Astrocyte (in vitro differentiated cells and primary cell): Measurements from ENCODE around the gene PRKCA. TPM values are rescaled to one million over a fixed set of nuclear protein-coding genes. Genes with fewer than 3 reads are reported as not detected.

Source experiments
- DNase-seq: peaks from one replicate; pipeline ENCODE4 v3.0.0-alpha.2; 2010; ENCODE audit warnings: low read depth
- FAIRE-seq: peaks from 2 replicates; lab custom pipeline; 2011; peaks lifted over from hg19 to GRCh38; lab: Jason Lieb, UNC
- H2AFZ ChIP-seq: 2 replicates; pipeline ENCODE4 v1.6.0; 2012; ENCODE audit warnings: low read depth, low read length, inconsistent platforms
- H3K27ac ChIP-seq: 2 replicates; pipeline ENCODE4 v1.5.1; 2011; ENCODE audit warnings: low read depth, low read length, inconsistent platforms
- H3K27me3 ChIP-seq: 2 replicates; pipeline ENCODE4 v1.6.0; 2011; ENCODE audit warnings: low read length, inconsistent platforms; ENCODE audit not compliant: insufficient read depth
- H3K36me3 ChIP-seq: 2 replicates; pipeline ENCODE4 v1.5.1; 2011; ENCODE audit warnings: low read length, inconsistent platforms; ENCODE audit not compliant: insufficient read depth
- H3K4me1 ChIP-seq: 2 replicates; pipeline ENCODE4 v1.5.1; 2011; ENCODE audit warnings: low read length, inconsistent platforms; ENCODE audit not compliant: insufficient read depth
- H3K4me2 ChIP-seq: 2 replicates; pipeline ENCODE4 v1.6.0; 2012; ENCODE audit warnings: low read length, inconsistent platforms
- H3K4me3 ChIP-seq: 2 replicates; pipeline ENCODE4 v1.5.1; 2011; ENCODE audit warnings: low read depth, mild to moderate bottlenecking, low read length, inconsistent platforms; ENCODE audit not compliant: insufficient read depth
- H3K79me2 ChIP-seq: 2 replicates; pipeline ENCODE4 v1.6.0; 2012; ENCODE audit warnings: mild to moderate bottlenecking, low read length, inconsistent platforms; ENCODE audit not compliant: insufficient read depth
- H3K9ac ChIP-seq: 2 replicates; pipeline ENCODE4 v1.6.0; 2012; ENCODE audit warnings: mild to moderate bottlenecking, low read length, inconsistent platforms
- H3K9me3 ChIP-seq: 2 replicates; pipeline ENCODE4 v1.5.1; 2012; ENCODE audit warnings: low read depth, mild to moderate bottlenecking, low read length, inconsistent platforms; ENCODE audit not compliant: insufficient read depth
- H4K20me1 ChIP-seq: 2 replicates; pipeline ENCODE4 v1.6.0; 2012; ENCODE audit warnings: low read length, inconsistent platforms; ENCODE audit not compliant: insufficient read depth
- H3K27ac Mint-ChIP-seq: one replicate; pipeline ENCODE4 v1.8.0; 2021; ENCODE audit warnings: mild to moderate bottlenecking, mixed read lengths; ENCODE audit not compliant: unreplicated experiment
- H3K27me3 Mint-ChIP-seq: one replicate; pipeline ENCODE4 v1.8.0; 2021; ENCODE audit warnings: low read depth, mixed read lengths; ENCODE audit not compliant: unreplicated experiment
- H3K36me3 Mint-ChIP-seq: one replicate; pipeline ENCODE4 v1.8.0; 2021; ENCODE audit warnings: low read depth, mixed read lengths; ENCODE audit not compliant: unreplicated experiment
- H3K4me1 Mint-ChIP-seq: one replicate; pipeline ENCODE4 v1.8.0; 2021; ENCODE audit warnings: low read depth, mixed read lengths; ENCODE audit not compliant: unreplicated experiment
- H3K4me3 Mint-ChIP-seq: one replicate; pipeline ENCODE4 v1.8.0; 2021; ENCODE audit warnings: mild to moderate bottlenecking, moderate library complexity, mixed read lengths; ENCODE audit not compliant: unreplicated experiment
- H3K9me3 Mint-ChIP-seq: one replicate; pipeline ENCODE4 v1.8.0; 2021; ENCODE audit warnings: mild to moderate bottlenecking, mixed read lengths; ENCODE audit not compliant: unreplicated experiment
- EZH2 ChIP-seq: IDR thresholded peaks from 2 replicates; pipeline ENCODE4 v1.6.1; 2012; ENCODE audit warnings: mild to moderate bottlenecking, low read length, inconsistent platforms; ENCODE audit not compliant: insufficient read depth
- total RNA-seq: library from RNA; stranded (reverse); gene quantifications from 2 replicates; pipeline ENCODE4 v1.2.1, GENCODE V29; 2021
- TF ChIP-seq, protein P1 (sequence below): IDR thresholded peaks from 2 replicates; pipeline ENCODE4 v1.5.1; 2011; ENCODE audit warnings: low read depth, mild to moderate bottlenecking, inconsistent platforms, low read length, moderate library complexity; ENCODE audit not compliant: insufficient read depth

PRKCA gene
- total RNA-seq, 1 donor from 2014 or later, result 49.9 TPM

DNA sequence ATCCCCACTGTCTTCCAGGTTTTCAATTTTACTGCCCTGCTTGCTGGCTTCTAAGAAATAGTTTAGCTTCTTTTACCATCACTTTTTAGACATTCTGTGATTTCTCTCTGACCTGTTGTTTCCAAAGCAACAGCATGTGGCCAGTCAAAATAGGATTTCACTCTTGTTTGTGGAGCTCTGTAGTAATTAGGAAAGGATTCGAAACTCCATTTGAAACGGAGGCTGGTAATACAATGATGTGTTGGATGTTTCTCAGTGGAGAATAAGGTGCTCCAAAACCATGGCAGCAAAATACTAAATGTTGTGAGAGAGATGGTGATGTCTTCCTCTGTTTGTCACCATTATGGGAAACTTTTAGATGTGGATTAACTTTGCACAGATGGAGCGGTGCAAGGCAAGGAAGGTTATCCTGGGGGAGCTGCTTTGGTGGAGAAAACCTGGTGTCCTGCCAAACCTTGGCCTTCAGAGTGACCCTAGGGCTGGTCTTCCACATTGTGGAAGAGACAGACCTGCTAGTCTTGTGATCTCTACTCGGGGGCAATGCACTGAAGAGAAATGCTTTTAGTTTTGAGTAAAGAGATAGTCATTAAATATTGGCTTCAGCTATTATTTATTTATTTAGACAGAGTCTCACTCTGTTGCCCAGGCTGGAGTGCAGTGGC is 79.4 kb downstream of the PRKCA start:
- H3K4me1 Mint-ChIP-seq, result peaks cover 6% of the 10 kb centered on the region
- no peak for TF ChIP-seq EZH2
- TF ChIP-seq, protein P1, sequence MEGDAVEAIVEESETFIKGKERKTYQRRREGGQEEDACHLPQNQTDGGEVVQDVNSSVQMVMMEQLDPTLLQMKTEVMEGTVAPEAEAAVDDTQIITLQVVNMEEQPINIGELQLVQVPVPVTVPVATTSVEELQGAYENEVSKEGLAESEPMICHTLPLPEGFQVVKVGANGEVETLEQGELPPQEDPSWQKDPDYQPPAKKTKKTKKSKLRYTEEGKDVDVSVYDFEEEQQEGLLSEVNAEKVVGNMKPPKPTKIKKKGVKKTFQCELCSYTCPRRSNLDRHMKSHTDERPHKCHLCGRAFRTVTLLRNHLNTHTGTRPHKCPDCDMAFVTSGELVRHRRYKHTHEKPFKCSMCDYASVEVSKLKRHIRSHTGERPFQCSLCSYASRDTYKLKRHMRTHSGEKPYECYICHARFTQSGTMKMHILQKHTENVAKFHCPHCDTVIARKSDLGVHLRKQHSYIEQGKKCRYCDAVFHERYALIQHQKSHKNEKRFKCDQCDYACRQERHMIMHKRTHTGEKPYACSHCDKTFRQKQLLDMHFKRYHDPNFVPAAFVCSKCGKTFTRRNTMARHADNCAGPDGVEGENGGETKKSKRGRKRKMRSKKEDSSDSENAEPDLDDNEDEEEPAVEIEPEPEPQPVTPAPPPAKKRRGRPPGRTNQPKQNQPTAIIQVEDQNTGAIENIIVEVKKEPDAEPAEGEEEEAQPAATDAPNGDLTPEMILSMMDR, result no peak

DNA sequence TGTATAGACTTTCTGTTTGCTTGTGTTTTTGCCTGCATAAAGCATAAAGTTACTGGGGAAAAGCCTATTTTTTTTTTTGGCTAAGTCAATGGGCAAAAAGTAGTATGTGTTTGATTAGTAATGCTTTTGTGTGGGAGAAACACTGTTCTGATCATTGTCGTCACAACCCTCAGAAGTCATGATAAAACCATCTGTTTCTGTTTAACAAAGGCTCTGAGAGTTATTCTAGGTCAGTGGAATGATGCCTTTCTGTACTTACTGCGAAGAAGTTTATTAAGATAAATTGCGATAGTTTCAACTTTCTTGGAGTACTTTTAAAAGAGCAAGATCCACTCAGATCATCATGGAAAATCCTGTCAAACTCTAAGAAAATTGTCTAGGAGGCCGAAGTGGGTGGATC is 80.9 kb downstream of the PRKCA start:
- Histone ChIP-seq H3K27ac (peak overlapping the region; percentile 27), H3K4me1 (peaks cover 7% of the 10 kb centered on the region), H3K9me3 (no peaks in the 10 kb centered on the region), H3K79me2 (peaks cover 68% of the 10 kb centered on the region), H3K36me3 (no peaks in the 10 kb centered on the region), H3K4me2 (peak overlapping the region; percentile 36), H3K9ac (peak overlapping the region; percentile 7), H3K4me3 (no peak overlapping the region), H2AFZ (no peak overlapping the region), H3K27me3 (no peaks in the 10 kb centered on the region), H4K20me1 (peaks cover 31% of the 10 kb centered on the region)
- H3K4me3 Mint-ChIP-seq, result no peak overlapping the region
- DNase-seq (peak; percentile 98), FAIRE-seq (no peak)
- peaks cover 3% of the 10 kb centered on the region for H3K9me3 Mint-ChIP-seq
- no peak overlapping the region for H3K27ac Mint-ChIP-seq
- TF ChIP-seq EZH2, result no peak
- TF ChIP-seq, protein P1, result no peak
- H3K4me1 Mint-ChIP-seq, result peaks cover 12% of the 10 kb centered on the region
- no peaks in the 10 kb centered on the region for H3K27me3 Mint-ChIP-seq
- peaks cover 3% of the 10 kb centered on the region for H3K36me3 Mint-ChIP-seq

More for the DNA sequence above, 79.4 kb downstream of the PRKCA start:
- no peak overlapping the region for H3K27ac Mint-ChIP-seq
- no peak overlapping the region for H3K4me3 Mint-ChIP-seq
- no peaks in the 10 kb centered on the region for H3K9me3 ChIP-seq
- DNase-seq (no peak), FAIRE-seq (no peak)
- H3K4me2 ChIP-seq, result no peak overlapping the region
- H3K9me3 Mint-ChIP-seq, result no peaks in the 10 kb centered on the region
- peaks cover 19% of the 10 kb centered on the region for H4K20me1 ChIP-seq
- H2AFZ ChIP-seq, result no peak overlapping the region
- peaks cover 58% of the 10 kb centered on the region for H3K79me2 ChIP-seq
- H3K4me3 ChIP-seq, result no peak overlapping the region
- H3K27ac ChIP-seq, result no peak overlapping the region
- no peaks in the 10 kb centered on the region for H3K27me3 ChIP-seq
- H3K36me3 Mint-ChIP-seq, result peaks cover 2% of the 10 kb centered on the region
- H3K27me3 Mint-ChIP-seq, result no peaks in the 10 kb centered on the region
- H3K9ac ChIP-seq, result no peak overlapping the region
- no peaks in the 10 kb centered on the region for H3K36me3 ChIP-seq
- H3K4me1 ChIP-seq, result peaks cover 7% of the 10 kb centered on the region
